Upper lobe of left lung (tissue), 4 donors: ENCODE data around the gene PAIP1.

Experiments
- EP300 ChIP-seq, 4 donors: sonication (generic); formaldehyde crosslinking; IDR thresholded peaks; one replicate each; pipeline ENCODE4 v1.5.1; 2017; ENCODE audit warnings: antibody characterized with exemption in 4 of 4, control low read depth in 2 of 4
- POLR2A ChIP-seq, 4 donors: fragments of 450-650 bp; IDR thresholded peaks; one replicate each; pipeline ENCODE4 v1.5.1; 2016 to 2017; ENCODE audit warnings: antibody characterized with exemption in 4 of 4, mild to moderate bottlenecking in 2 of 4
- POLR2AphosphoS5 ChIP-seq, 2 donors: sonication (generic); formaldehyde crosslinking; IDR thresholded peaks; one replicate each; pipeline ENCODE4 v1.5.1; 2017; ENCODE audit warnings: antibody characterized with exemption in 2 of 2
- TF ChIP-seq, protein P1 (sequence below), 6 experiments: fragments of 450-650 bp in 4 of 6; fragments of 200-600 bp in 2 of 6; sonication (generic) in 2 of 6; IDR thresholded peaks; one replicate each; pipeline ENCODE4 v1.5.1; 2016 to 2019; ENCODE audit warnings: antibody characterized with exemption in 6 of 6

DNA sequence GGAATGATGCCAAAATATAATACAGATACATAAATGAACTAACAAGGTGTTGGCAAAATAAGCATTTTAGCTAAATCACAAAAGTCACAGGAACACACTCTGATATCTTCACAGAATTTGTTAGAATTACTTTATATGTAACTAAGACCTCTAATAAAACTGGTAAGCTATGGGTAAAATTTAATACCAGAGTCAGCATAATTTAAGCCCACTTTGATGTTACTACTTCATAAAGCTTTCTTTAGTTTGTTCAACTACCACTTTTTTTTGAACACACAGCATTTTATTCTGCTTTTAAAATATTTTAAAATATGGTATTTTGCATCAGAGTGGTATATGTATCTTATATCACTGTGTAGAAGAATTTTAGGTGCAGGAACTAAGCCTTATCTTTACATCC, 19.9 kb downstream of the PAIP1 start:
- no peak for TF ChIP-seq POLR2A (IDR thresholded peaks at IDR 0.05)
- TF ChIP-seq, protein P1, sequence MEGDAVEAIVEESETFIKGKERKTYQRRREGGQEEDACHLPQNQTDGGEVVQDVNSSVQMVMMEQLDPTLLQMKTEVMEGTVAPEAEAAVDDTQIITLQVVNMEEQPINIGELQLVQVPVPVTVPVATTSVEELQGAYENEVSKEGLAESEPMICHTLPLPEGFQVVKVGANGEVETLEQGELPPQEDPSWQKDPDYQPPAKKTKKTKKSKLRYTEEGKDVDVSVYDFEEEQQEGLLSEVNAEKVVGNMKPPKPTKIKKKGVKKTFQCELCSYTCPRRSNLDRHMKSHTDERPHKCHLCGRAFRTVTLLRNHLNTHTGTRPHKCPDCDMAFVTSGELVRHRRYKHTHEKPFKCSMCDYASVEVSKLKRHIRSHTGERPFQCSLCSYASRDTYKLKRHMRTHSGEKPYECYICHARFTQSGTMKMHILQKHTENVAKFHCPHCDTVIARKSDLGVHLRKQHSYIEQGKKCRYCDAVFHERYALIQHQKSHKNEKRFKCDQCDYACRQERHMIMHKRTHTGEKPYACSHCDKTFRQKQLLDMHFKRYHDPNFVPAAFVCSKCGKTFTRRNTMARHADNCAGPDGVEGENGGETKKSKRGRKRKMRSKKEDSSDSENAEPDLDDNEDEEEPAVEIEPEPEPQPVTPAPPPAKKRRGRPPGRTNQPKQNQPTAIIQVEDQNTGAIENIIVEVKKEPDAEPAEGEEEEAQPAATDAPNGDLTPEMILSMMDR (IDR thresholded peaks at IDR 0.05), result no peak
- TF ChIP-seq EP300 (IDR thresholded peaks at IDR 0.05), result no peak
- no peak for TF ChIP-seq POLR2AphosphoS5 (IDR thresholded peaks at IDR 0.05)
